ENCODE measurements around the gene AK2.

DNA sequence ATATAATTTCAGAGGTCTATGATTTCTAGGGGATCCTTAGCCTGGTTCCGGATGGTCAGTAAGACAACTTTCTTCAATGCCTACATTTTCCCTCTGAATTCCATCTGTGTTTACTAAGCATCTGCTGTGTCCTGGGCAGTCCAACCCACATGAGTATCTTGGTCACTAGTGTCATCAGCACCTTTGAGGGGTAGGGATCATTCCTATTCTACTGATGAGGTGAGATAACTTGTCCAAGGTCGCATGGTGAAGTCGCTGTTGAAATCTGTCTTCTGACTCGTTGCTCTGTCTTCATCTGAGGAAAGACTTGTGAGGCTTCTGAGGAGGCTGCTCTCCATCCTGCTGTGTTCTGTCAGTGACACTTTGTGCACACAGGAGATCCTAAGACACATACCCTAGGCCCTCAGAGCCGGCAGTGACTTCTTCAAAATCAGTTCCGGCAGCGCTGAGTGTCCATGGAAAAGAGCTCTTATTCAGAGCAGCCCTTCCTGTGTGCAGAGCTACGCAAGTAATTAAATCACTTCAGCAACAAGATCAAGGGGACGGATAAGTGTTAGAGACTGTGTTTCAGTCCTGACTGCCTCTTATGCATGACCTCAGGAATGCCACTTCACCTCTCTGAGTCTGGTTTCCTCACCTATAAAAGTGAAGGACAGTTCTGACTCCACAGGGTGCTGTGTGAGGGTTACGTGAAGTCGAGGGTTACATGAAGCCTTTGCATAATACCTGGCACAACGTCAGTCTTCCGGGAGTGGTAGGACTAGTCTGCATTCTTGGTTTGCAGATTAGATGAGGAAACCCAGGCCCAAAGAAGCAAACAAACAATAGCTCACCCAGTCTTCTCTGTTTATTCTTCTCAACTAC lies 28.4 kb downstream of the AK2 start:
- TF ChIP-seq, protein P1, sequence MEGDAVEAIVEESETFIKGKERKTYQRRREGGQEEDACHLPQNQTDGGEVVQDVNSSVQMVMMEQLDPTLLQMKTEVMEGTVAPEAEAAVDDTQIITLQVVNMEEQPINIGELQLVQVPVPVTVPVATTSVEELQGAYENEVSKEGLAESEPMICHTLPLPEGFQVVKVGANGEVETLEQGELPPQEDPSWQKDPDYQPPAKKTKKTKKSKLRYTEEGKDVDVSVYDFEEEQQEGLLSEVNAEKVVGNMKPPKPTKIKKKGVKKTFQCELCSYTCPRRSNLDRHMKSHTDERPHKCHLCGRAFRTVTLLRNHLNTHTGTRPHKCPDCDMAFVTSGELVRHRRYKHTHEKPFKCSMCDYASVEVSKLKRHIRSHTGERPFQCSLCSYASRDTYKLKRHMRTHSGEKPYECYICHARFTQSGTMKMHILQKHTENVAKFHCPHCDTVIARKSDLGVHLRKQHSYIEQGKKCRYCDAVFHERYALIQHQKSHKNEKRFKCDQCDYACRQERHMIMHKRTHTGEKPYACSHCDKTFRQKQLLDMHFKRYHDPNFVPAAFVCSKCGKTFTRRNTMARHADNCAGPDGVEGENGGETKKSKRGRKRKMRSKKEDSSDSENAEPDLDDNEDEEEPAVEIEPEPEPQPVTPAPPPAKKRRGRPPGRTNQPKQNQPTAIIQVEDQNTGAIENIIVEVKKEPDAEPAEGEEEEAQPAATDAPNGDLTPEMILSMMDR (IDR thresholded peaks at IDR 0.05) = no peak
- TF ChIP-seq POLR2A (IDR thresholded peaks at IDR 0.05) = no peak
